SK-N-SH treated with all-trans-retinoic acid at 6 μM for 48 hours (cell line): Measurements from ENCODE around the gene RMND1.

Experiments
- ATAC-seq: fragments of 200-7000 bp; cut with Tn5 transposase; 3 replicates; pipeline ENCODE4 v1.9.1; 2020; ENCODE audit warnings: mild to moderate bottlenecking, moderate library complexity
- ARNTL ChIP-seq: fragments of 450-650 bp; formaldehyde crosslinking; IDR thresholded peaks from 2 replicates; pipeline ENCODE4 v1.5.0; 2020; ENCODE audit warnings: low read depth, mild to moderate bottlenecking, moderate library complexity, borderline replicate concordance
- BACH2 ChIP-seq: fragments of 250-450 bp; sonication (Bioruptor Pico); IDR thresholded peaks from 2 replicates; pipeline ENCODE4 v1.9.0; 2021; ENCODE audit warnings: mild to moderate bottlenecking, borderline replicate concordance
- CSDC2 ChIP-seq: fragments of 250-450 bp; sonication (Bioruptor Pico); IDR thresholded peaks from 2 replicates; pipeline ENCODE4 v1.5.0; 2020; ENCODE audit warnings: mild to moderate bottlenecking, moderate library complexity
- ESRRG ChIP-seq: fragments of 250-450 bp; sonication (Bioruptor Pico); IDR thresholded peaks from 2 replicates; pipeline ENCODE4 v1.6.1; 2021; ENCODE audit warnings: mild to moderate bottlenecking
- GLIS3 ChIP-seq: fragments of 250-450 bp; sonication (Bioruptor Pico); IDR thresholded peaks from 2 replicates; pipeline ENCODE4 v1.5.0; 2020; ENCODE audit warnings: mild to moderate bottlenecking, moderate library complexity
- ISL1 ChIP-seq: fragments of 250-450 bp; sonication (Bioruptor Pico); IDR thresholded peaks from 2 replicates; pipeline ENCODE4 v2.1.2; 2022; ENCODE audit warnings: mild to moderate bottlenecking, moderate library complexity
- OSR1 ChIP-seq: fragments of 250-450 bp; sonication (Bioruptor Pico); IDR thresholded peaks from 2 replicates; pipeline ENCODE4 v1.8.0; 2022; ENCODE audit warnings: moderate library complexity, mild to moderate bottlenecking, inconsistent platforms
- PPARA ChIP-seq: fragments of 250-450 bp; sonication (Bioruptor Pico); IDR thresholded peaks from 2 replicates; pipeline ENCODE4 v1.5.0; 2020; ENCODE audit warnings: mild to moderate bottlenecking, borderline replicate concordance
- RARB ChIP-seq: fragments of 250-450 bp; sonication (Bioruptor Pico); IDR thresholded peaks from 2 replicates; pipeline ENCODE4 v1.8.0; 2021; ENCODE audit warnings: mild to moderate bottlenecking, moderate library complexity
- SNAI2 ChIP-seq: fragments of 250-450 bp; sonication (Bioruptor Pico); IDR thresholded peaks from 2 replicates; pipeline ENCODE4 v1.5.0; 2020; ENCODE audit warnings: mild to moderate bottlenecking, moderate library complexity
- TOX ChIP-seq: fragments of 250-450 bp; sonication (Bioruptor Pico); IDR thresholded peaks from 2 replicates; pipeline ENCODE4 v1.8.0; 2021; ENCODE audit warnings: mild to moderate bottlenecking, moderate library complexity, borderline replicate concordance
- ZC3H10 ChIP-seq: fragments of 250-450 bp; sonication (Bioruptor Pico); IDR thresholded peaks from 2 replicates; pipeline ENCODE4 v1.5.1; 2021; ENCODE audit warnings: mild to moderate bottlenecking, moderate library complexity
- ZFP30 ChIP-seq: fragments of 450-650 bp; formaldehyde crosslinking; IDR thresholded peaks from 2 replicates; pipeline ENCODE4 v1.5.0; 2022; ENCODE audit warnings: mild to moderate bottlenecking, moderate library complexity
- ZNF565 ChIP-seq: fragments of 450-650 bp; formaldehyde crosslinking; conservative IDR thresholded peaks from 2 replicates; pipeline ENCODE4 v1.5.0; 2020; ENCODE audit warnings: low read depth, mild to moderate bottlenecking, moderate library complexity
- ZNF70 ChIP-seq: fragments of 450-650 bp; formaldehyde crosslinking; IDR thresholded peaks from 2 replicates; pipeline ENCODE4 v1.5.0; 2020; ENCODE audit warnings: mild to moderate bottlenecking, moderate library complexity
- TF ChIP-seq, protein P1 (sequence below): fragments of 250-450 bp; sonication (Bioruptor Pico); IDR thresholded peaks from 2 replicates; pipeline ENCODE4 v1.5.1; 2020; ENCODE audit warnings: low read depth, mild to moderate bottlenecking, moderate library complexity
- TF ChIP-seq, protein P2 (sequence below): fragments of 250-450 bp; sonication (Bioruptor Pico); IDR thresholded peaks from 2 replicates; pipeline ENCODE4 v1.5.1; 2021; ENCODE audit warnings: mild to moderate bottlenecking, moderate library complexity
- TF ChIP-seq, protein P3 (sequence below): fragments of 250-450 bp; sonication (Bioruptor Pico); IDR thresholded peaks from 2 replicates; pipeline ENCODE4 v1.5.0; 2020; ENCODE audit warnings: mild to moderate bottlenecking, moderate library complexity
- TF ChIP-seq, protein P4 (sequence below): fragments of 250-450 bp; sonication (Bioruptor Pico); IDR thresholded peaks from 2 replicates; pipeline ENCODE4 v1.8.0; 2020; ENCODE audit warnings: mild to moderate bottlenecking, moderate library complexity, borderline replicate concordance

RMND1 gene

DNA sequence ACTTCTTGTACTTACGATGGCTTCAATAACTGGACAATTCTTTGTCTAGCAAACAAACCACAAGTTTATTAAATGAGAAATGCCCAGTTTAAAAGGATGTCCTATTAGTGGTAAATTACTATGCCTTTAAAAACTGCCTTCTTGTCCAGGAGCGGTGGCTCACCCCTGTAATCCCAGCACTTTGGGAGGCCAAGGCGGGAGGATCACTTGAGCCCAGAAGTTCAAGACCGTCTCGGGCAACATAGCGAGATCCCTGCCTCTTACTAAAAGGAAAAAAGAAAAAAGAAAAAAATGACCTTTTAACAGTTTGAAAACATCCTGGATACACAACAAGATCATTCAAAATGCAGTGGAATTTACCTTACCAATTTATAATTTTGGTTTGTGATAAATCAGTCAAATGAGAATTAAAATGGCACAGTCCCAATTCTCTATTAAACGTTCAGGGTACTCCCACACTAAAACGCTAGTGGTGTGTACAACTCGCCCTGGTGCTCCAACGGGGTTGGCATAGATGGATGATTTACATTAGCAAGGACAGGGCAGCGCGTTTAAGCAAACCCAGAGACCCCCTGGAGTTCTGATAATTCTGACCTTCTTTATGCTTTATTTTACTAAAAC is 62.8 kb downstream of the RMND1 start:
- no peak for ATAC-seq
- TF ChIP-seq ZNF565 (CRISPR knock-in tag) = no peak
- TF ChIP-seq, protein P1, sequence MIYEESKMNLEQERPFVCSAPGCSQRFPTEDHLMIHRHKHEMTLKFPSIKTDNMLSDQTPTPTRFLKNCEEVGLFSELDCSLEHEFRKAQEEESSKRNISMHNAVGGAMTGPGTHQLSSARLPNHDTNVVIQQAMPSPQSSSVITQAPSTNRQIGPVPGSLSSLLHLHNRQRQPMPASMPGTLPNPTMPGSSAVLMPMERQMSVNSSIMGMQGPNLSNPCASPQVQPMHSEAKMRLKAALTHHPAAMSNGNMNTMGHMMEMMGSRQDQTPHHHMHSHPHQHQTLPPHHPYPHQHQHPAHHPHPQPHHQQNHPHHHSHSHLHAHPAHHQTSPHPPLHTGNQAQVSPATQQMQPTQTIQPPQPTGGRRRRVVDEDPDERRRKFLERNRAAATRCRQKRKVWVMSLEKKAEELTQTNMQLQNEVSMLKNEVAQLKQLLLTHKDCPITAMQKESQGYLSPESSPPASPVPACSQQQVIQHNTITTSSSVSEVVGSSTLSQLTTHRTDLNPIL = no peak
- TF ChIP-seq, protein P2, sequence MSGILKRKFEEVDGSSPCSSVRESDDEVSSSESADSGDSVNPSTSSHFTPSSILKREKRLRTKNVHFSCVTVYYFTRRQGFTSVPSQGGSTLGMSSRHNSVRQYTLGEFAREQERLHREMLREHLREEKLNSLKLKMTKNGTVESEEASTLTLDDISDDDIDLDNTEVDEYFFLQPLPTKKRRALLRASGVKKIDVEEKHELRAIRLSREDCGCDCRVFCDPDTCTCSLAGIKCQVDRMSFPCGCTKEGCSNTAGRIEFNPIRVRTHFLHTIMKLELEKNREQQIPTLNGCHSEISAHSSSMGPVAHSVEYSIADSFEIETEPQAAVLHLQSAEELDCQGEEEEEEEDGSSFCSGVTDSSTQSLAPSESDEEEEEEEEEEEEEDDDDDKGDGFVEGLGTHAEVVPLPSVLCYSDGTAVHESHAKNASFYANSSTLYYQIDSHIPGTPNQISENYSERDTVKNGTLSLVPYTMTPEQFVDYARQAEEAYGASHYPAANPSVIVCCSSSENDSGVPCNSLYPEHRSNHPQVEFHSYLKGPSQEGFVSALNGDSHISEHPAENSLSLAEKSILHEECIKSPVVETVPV (CRISPR knock-in tag) = no peak
- TF ChIP-seq BACH2 (CRISPR knock-in tag) = no peak
- TF ChIP-seq ZC3H10 = no peak
- no peak for TF ChIP-seq RARB
- TF ChIP-seq, protein P3, sequence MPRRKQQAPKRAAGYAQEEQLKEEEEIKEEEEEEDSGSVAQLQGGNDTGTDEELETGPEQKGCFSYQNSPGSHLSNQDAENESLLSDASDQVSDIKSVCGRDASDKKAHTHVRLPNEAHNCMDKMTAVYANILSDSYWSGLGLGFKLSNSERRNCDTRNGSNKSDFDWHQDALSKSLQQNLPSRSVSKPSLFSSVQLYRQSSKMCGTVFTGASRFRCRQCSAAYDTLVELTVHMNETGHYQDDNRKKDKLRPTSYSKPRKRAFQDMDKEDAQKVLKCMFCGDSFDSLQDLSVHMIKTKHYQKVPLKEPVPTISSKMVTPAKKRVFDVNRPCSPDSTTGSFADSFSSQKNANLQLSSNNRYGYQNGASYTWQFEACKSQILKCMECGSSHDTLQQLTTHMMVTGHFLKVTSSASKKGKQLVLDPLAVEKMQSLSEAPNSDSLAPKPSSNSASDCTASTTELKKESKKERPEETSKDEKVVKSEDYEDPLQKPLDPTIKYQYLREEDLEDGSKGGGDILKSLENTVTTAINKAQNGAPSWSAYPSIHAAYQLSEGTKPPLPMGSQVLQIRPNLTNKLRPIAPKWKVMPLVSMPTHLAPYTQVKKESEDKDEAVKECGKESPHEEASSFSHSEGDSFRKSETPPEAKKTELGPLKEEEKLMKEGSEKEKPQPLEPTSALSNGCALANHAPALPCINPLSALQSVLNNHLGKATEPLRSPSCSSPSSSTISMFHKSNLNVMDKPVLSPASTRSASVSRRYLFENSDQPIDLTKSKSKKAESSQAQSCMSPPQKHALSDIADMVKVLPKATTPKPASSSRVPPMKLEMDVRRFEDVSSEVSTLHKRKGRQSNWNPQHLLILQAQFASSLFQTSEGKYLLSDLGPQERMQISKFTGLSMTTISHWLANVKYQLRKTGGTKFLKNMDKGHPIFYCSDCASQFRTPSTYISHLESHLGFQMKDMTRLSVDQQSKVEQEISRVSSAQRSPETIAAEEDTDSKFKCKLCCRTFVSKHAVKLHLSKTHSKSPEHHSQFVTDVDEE (CRISPR knock-in tag) = no peak
- TF ChIP-seq TOX = no peak
- no peak for TF ChIP-seq PPARA (CRISPR knock-in tag)
- no peak for TF ChIP-seq ESRRG (CRISPR knock-in tag)
- no peak for TF ChIP-seq ZFP30 (CRISPR knock-in tag)
- no peak for TF ChIP-seq GLIS3 (CRISPR knock-in tag)
- no peak for TF ChIP-seq OSR1 (CRISPR knock-in tag)
- no peak for TF ChIP-seq ARNTL
- TF ChIP-seq, all 23 proteins: peak for 0

DNA sequence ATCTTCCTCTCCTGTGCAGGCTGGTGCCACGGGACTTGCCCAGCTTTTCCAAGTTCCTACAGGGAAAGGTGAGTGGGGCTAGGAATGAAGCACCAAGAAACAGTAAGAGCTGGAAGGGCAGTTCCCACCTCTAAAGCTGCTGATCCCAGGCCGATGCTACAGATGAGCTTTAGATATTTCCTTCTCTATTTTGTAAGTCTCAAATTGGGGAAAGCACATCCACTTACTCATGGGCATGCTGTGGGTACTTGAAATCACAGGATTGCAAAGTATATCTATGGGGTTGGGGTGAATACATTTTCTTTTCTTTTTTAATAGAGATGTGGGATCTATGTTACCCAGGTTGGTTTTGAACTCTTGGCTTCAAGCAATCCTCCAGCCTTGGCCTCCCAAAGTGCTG is 63.7 kb downstream of the RMND1 start:
- TF ChIP-seq RARB (no peak), ZNF565 (CRISPR knock-in tag) (no peak), ESRRG (CRISPR knock-in tag) (no peak), SNAI2 (CRISPR knock-in tag) (no peak), CSDC2 (no peak), ZC3H10 (no peak), PPARA (CRISPR knock-in tag) (no peak), ZFP30 (CRISPR knock-in tag) (no peak), ISL1 (CRISPR knock-in tag) (no peak), GLIS3 (CRISPR knock-in tag) (no peak), ZNF70 (CRISPR knock-in tag) (no peak), ARNTL (no peak), TOX (no peak)
- TF ChIP-seq, protein P2 (CRISPR knock-in tag) = no peak
- TF ChIP-seq, protein P3 (CRISPR knock-in tag) = no peak
- TF ChIP-seq, protein P4, sequence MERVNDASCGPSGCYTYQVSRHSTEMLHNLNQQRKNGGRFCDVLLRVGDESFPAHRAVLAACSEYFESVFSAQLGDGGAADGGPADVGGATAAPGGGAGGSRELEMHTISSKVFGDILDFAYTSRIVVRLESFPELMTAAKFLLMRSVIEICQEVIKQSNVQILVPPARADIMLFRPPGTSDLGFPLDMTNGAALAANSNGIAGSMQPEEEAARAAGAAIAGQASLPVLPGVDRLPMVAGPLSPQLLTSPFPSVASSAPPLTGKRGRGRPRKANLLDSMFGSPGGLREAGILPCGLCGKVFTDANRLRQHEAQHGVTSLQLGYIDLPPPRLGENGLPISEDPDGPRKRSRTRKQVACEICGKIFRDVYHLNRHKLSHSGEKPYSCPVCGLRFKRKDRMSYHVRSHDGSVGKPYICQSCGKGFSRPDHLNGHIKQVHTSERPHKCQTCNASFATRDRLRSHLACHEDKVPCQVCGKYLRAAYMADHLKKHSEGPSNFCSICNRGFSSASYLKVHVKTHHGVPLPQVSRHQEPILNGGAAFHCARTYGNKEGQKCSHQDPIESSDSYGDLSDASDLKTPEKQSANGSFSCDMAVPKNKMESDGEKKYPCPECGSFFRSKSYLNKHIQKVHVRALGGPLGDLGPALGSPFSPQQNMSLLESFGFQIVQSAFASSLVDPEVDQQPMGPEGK (CRISPR knock-in tag) = no peak
- no peak for ATAC-seq
